Large intestine (tissue), 3 donors: Measurements from ENCODE around the gene SPRR5. TPM values are rescaled to one million over a fixed set of nuclear protein-coding genes. Genes with fewer than 3 reads are reported as not detected.

Source experiments
- DNase-seq, 2 donors: peaks; one replicate each; pipeline versions ENCODE4 v3.0.0 to v3.0.0-alpha.2; 2013
- H3K27ac ChIP-seq: one replicate; pipeline ENCODE4 v1.5.1; 2013; ENCODE audit warnings: low read length
- H3K27me3 ChIP-seq: 2 replicates; pipeline ENCODE4 v1.6.1; 2013; ENCODE audit warnings: low read length; ENCODE audit not compliant: control insufficient read depth, insufficient read depth
- H3K36me3 ChIP-seq: 2 replicates; pipeline ENCODE4 v1.6.1; 2013; ENCODE audit warnings: low read length; ENCODE audit not compliant: control insufficient read depth, insufficient read depth
- H3K4me1 ChIP-seq: one replicate; pipeline ENCODE4 v1.6.1; 2013; ENCODE audit warnings: low read length; ENCODE audit not compliant: control insufficient read depth, insufficient read depth
- H3K4me3 ChIP-seq: one replicate; pipeline ENCODE4 v1.5.1; 2013; ENCODE audit warnings: low read length
- H3K9me3 ChIP-seq: one replicate; pipeline ENCODE4 v1.6.1; 2013; ENCODE audit warnings: mild to moderate bottlenecking, low read depth, low read length, moderate library complexity; ENCODE audit not compliant: control insufficient read depth
- WGBS: methylation state at CpG from one replicate; pipeline ENCODE4 v1.1.5; 2013; ENCODE audit warnings: low lambda C conversion rate; ENCODE audit not compliant: insufficient coverage; 5-methylcytosine and 5-hydroxymethylcytosine counted together
- polyA plus RNA-seq: library from polyadenylated mRNA; unstranded; fragments of 120-200 nt; gene quantifications from one replicate; pipeline ENCODE4 v1.2.1, GENCODE V29; 2013

The SPRR5 gene
- polyA plus RNA-seq, 1 donor, result not detected

- Histone ChIP-seq H3K4me3 (no peak overlapping the region), H3K27ac (peak overlapping the region; percentile 46), H3K27me3 (no peaks in the 10 kb centered on the region), H3K4me1 (peaks cover 15% of the 10 kb centered on the region), H3K36me3 (no peaks in the 10 kb centered on the region), H3K9me3 (no peaks in the 10 kb centered on the region)
- WGBS, result no CpG with 5 or more reads among the region's 6 CpGs
- peak; percentile 62 to 77 for DNase-seq
Measured at GRCh38 chr1:152981146-152981871, 34.3 kb downstream of the SPRR5 start.

- H3K27me3 ChIP-seq, result no peaks in the 10 kb centered on the region
- no peak for DNase-seq
- H3K9me3 ChIP-seq, result no peaks in the 10 kb centered on the region
- no CpG with 5 or more reads among the region's 4 CpGs for WGBS
- peaks cover 15% of the 10 kb centered on the region for H3K4me1 ChIP-seq
- H3K4me3 ChIP-seq, result no peak overlapping the region
- H3K27ac ChIP-seq, result no peak overlapping the region
- no peaks in the 10 kb centered on the region for H3K36me3 ChIP-seq
Measured at GRCh38 chr1:152982076-152982475, 35.1 kb downstream of the SPRR5 start.

- Histone ChIP-seq H3K27ac (no peak overlapping the region), H3K36me3 (no peaks in the 10 kb centered on the region), H3K27me3 (no peaks in the 10 kb centered on the region), H3K9me3 (no peaks in the 10 kb centered on the region), H3K4me3 (no peak overlapping the region), H3K4me1 (peaks cover 15% of the 10 kb centered on the region)
- no peak for DNase-seq
Measured at GRCh38 chr1:152983234-152983633, 36.2 kb downstream of the SPRR5 start.

- Histone ChIP-seq H3K9me3 (no peaks in the 10 kb centered on the region), H3K4me1 (peaks cover 15% of the 10 kb centered on the region), H3K27ac (no peak within 1 kb of the TSS), H3K4me3 (no peak within 1 kb of the TSS), H3K27me3 (no peaks in the 10 kb centered on the region), H3K36me3 (no peaks in the 10 kb centered on the region)
- no peak for DNase-seq
- WGBS, result 80% methylated on average over 1 of the region's 3 CpGs
Measured at GRCh38 chr1:152983743-152984142, 36.7 kb downstream of the SPRR5 start, which contains the start of gene SPRR1A. SPRR1A (plus strand) TSS chr1:152984081; CDS start chr1:152985231, 1,150 bp downstream.

- WGBS, result no CpG with 5 or more reads among the region's 2 CpGs
Measured at GRCh38 chr1:152986578-152986977, 39.6 kb downstream of the SPRR5 start.

GRCh38 chr1:152993186-152993585 lies 46.2 kb downstream of the SPRR5 start:
- Histone ChIP-seq H3K36me3 (no peaks in the 10 kb centered on the region), H3K27me3 (peaks cover 3% of the 10 kb centered on the region), H3K27ac (no peak overlapping the region), H3K4me3 (no peak overlapping the region), H3K4me1 (no peaks in the 10 kb centered on the region), H3K9me3 (no peaks in the 10 kb centered on the region)
- WGBS, result no CpG with 5 or more reads among the region's 6 CpGs
- DNase-seq, result no peak

More at GRCh38 chr1:152986578-152986977, 39.6 kb downstream of the SPRR5 start:
- Histone ChIP-seq H3K4me3 (no peak overlapping the region), H3K9me3 (no peaks in the 10 kb centered on the region), H3K27me3 (no peaks in the 10 kb centered on the region), H3K36me3 (no peaks in the 10 kb centered on the region), H3K4me1 (peaks cover 2% of the 10 kb centered on the region), H3K27ac (no peak overlapping the region)
- DNase-seq, result no peak

GRCh38 chr1:152995842-152996241 lies 48.8 kb downstream of the SPRR5 start:
- DNase-seq, result no peak
- peaks cover 3% of the 10 kb centered on the region for H3K27me3 ChIP-seq
- H3K27ac ChIP-seq, result no peak overlapping the region
- no peaks in the 10 kb centered on the region for H3K4me1 ChIP-seq
- no peaks in the 10 kb centered on the region for H3K9me3 ChIP-seq
- H3K36me3 ChIP-seq, result no peaks in the 10 kb centered on the region
- 0% methylated on average over 1 of the region's 1 CpG for WGBS
- H3K4me3 ChIP-seq, result no peak overlapping the region

DNA sequence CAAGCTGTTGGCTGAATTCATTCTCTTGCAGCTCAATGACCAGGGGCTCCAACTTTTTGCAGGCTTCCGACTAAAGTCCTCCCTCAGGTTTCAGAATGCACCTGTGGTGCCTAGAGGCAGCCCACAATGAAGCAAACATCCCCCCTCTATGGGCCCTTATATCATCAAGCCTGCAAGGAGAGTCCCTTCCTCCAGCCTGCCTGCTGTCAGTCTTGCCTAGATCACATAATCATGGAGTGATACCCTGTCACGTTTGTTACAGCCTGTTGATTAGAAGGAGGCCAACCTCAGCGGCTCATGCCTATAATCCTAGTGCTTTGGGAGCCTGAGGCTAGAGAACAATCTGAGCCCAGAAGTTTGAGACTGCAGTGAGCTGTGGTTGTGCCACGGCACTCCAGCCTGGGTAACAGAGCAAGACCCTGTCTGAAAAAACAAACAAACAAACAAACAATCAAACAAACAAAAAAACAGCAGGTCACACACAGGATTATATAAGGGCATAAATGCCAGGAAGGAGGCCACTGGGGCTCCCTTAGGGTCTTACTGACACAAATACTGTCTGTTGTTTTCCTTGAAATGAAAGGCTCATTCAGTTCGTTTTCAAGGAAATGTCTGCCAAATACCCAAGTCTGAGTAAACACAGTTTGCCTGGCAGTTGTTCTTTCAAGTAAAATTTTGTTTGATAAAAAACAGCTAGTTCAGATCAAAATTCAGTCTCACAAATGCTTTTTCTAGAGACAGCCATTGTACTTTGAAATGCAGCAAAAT lies 49.8 kb downstream of the SPRR5 start:
- no peaks in the 10 kb centered on the region for H3K36me3 ChIP-seq
- H3K4me1 ChIP-seq, result no peaks in the 10 kb centered on the region
- 80% methylated on average over 1 of the region's 5 CpGs for WGBS
- H3K27ac ChIP-seq, result no peak overlapping the region
- peaks cover 3% of the 10 kb centered on the region for H3K27me3 ChIP-seq
- no peak overlapping the region for H3K4me3 ChIP-seq
- no peaks in the 10 kb centered on the region for H3K9me3 ChIP-seq
- DNase-seq, result no peak

DNA sequence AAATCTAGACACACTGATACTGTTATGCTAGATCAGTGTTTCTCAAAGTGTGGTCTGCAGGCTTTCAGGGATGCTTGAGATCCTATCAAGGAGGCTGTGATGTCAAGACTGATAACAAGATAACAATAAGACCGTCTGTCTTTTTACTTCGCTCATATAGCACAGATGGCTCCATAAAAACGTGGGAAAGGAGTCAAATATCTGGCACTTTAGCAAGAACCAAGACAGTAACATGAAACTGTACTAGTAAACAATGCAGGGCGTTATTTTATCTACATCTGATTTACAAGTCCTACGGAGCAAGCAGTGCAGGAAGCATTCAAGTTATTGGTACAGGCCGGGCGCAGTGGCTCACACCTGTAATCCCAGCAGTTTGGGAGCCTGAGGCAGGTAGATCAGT lies 50.9 kb downstream of the SPRR5 start:
- Histone ChIP-seq H3K27me3 (peaks cover 3% of the 10 kb centered on the region), H3K36me3 (no peaks in the 10 kb centered on the region), H3K4me3 (no peak overlapping the region), H3K9me3 (no peaks in the 10 kb centered on the region), H3K4me1 (no peaks in the 10 kb centered on the region), H3K27ac (no peak overlapping the region)
- no CpG with 5 or more reads among the region's 7 CpGs for WGBS
- DNase-seq, result no peak

DNA sequence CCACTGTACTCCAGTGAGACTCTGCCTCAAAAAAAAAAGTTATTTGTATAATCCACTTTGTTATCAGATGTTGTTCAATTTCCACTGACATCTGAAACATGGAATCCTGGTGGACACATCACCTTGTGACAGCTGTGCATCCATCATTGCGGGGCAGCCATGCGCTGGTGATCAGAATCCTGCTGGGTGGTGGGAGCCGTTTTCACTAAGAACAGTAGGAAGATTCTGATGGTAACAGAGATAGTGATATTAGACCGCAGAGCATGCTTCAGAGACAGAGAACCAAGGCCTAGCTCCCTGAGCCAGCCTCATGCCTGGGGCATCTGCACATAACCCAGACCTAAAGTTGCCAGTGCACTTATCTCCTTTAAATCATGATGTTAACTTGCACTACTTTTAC lies 51.5 kb downstream of the SPRR5 start:
- H3K27ac ChIP-seq, result no peak overlapping the region
- WGBS, result no CpG with 5 or more reads among the region's 4 CpGs
- no peaks in the 10 kb centered on the region for H3K9me3 ChIP-seq
- H3K36me3 ChIP-seq, result no peaks in the 10 kb centered on the region
- no peak overlapping the region for H3K4me3 ChIP-seq
- peaks cover 3% of the 10 kb centered on the region for H3K27me3 ChIP-seq
- H3K4me1 ChIP-seq, result no peaks in the 10 kb centered on the region
- DNase-seq, result no peak
